ENCODE measurements around the gene AHDC1. TPM values are rescaled to one million over a fixed set of nuclear protein-coding genes. Genes with fewer than 3 reads are reported as not detected.

The AHDC1 gene
- polyA plus RNA-seq, 3 donors, result 49.7 to 58.9 (median 49.8) TPM

DNA sequence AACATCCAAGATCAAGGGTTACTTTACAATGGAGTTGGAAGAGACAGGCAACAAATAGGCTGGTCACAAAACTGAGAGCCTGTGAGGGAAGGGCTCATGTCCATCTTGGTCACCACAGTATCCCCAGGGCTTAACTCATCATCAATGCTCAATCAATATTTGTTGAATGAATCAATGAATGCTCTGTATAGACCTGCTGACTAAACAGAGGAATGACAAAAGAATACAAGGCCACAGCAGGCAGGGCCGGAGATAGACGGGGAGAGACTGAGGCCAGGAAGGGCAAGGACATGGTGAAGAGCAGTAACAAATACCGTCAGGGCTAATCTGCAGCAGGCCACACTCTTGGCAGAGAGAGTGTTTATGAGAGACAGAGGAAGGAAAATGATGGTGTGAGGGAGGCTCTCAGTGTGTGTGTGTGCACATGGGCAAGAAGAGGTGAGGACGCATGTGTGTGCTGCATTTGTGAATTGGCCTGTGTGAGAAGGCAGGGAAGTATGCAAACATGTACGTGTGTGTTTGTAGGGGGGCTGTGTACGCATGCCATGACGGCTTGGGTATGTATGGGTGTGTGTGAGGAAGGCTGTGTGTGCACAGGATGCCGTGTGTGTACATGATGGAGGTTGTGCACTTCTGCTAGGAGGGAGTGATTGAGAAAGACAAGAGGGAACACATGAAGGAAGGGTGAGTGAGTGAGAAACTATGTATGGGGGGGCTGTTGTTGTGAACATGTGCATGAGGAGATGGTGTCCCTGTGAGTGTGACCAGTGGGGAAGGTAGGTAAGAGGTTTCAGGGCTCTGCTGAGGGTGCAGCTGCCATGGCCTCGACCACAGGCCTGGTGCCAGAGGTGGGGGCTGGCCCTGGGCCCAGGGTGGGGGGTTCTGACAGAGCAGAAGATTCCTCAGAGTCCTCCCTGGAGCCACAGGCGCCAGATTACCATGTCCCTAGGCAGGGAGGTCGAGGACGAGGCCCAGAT, 15.4 kb downstream of the AHDC1 start:
- DNase-seq, result no peak

- DNase-seq, result no peak
Observed at GRCh38 chr1:27585684-27586083, 18.3 kb downstream of the AHDC1 start.

GRCh38 chr1:27584453-27584852, 19.5 kb downstream of the AHDC1 start:
- DNase-seq, result no peak

GRCh38 chr1:27583479-27583878, 20.5 kb downstream of the AHDC1 start:
- no peak for DNase-seq

- DNase-seq, result no peak
Observed at GRCh38 chr1:27581823-27582243, 22.1 kb downstream of the AHDC1 start.

- no peak for DNase-seq
Observed at GRCh38 chr1:27577504-27578188, 26.3 kb downstream of the AHDC1 start.

- no peak for DNase-seq
Observed at GRCh38 chr1:27576806-27577227, 27.1 kb downstream of the AHDC1 start.

DNA sequence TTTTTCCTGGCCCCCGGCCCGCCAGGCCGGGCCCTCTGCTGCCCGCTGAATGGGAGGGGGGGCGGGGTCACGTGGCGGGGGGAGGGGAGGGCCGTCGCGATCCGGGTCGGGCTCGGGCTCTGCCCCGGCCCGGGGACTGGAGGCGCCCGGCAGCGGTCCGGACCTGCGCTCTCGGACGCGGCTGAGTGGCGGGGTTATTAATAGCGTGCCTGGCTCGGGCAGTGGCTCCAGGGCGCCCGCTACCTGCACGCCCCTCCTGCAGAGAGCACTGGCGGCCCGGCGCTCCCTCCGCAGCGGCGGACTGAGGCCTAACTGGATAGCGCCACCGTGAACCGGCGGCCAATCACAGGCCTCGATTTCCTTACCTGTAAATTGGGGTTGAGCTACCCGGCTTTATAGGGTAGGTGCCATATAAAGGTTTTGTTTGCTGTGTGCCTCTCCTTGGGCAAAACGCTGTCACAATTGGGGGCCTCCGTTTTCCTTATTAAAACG, 28.1 kb downstream of the AHDC1 start:
- no peak for DNase-seq

DNA sequence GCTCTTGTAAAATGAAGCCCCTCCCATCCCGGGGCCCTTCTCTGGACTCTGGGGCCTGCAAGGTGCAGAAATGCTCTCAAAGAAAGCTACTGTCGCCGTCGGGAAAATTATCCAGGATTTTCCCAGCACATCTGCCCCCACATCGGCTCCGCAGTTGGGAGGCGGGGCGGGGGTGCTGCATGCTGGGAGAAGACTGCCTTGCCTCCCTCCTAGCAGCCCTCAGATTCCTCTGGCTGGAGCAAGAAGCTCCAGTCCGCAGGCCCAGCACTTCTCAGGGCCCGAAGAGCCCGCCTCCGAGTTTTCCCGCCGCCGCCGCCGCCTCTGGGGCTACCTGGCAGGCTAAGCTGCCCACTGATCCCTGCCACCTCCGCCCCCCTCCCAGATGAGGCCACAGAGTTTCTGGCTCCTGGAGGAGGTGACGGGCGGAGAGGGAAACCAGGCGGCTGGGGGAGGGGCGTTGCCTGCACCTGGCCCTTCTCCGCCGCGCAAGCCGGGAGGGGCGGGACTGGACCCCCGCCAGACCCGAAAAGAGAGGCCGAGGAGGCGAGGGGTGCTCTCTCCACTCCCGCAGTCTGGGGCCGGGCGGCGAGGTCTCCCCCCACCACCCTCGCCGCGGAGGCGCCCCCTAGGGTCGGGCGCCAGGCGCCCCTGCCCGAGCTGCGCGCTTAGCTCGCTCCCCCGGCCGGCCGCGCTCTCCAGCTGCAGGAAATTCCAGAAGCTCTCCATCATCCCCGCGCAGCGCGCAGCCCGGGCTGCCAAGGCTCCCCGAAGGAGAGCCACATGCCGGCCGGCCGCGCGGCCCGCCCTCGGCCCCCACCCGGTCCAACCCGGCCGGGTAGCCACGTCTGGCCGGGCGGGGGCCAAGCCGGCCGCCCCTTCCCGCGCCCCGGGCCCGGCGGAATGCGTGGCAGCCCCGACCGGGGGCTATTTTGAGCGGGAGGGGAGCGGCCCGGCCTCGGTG, 28.8 kb downstream of the AHDC1 start:
- DNase-seq, result peak; percentile 83

DNA sequence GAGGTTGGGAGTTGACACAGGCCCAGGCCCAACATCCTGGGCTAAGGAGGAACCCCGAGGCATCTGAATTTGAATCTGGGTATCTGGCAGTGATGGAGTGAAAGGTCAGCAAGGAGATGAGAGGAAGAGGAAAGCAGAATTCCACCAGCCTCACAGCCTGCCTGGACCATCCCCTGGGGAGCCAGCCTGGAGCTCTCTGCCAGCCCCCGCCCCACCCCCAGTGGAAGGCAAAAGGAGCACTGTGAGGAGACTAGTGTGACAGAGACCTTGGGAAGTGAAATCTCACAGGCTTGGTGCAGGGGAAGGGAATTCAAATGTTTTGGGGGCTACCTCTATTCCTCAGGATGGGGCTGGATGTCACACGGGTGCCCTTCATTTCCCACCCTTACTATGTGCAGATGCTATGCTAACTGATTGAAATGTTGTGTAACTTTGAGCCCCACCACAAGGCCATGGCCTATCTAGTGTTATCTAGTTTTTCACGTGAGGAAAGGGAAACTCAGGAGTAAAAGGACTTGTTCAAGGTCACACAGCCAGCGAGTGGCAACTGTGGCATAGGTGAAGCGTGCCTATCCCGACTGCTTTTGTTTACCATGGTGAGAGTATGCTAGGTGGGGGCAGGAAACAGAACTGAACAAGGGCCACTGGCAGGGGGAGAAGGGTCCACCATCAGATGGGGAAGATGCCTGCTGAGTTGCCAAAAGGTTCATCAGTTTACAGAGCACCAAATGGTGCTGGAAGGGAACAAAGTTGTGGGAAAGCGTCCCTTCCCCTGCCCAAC, 29.8 kb downstream of the AHDC1 start:
- no peak for DNase-seq

DNA sequence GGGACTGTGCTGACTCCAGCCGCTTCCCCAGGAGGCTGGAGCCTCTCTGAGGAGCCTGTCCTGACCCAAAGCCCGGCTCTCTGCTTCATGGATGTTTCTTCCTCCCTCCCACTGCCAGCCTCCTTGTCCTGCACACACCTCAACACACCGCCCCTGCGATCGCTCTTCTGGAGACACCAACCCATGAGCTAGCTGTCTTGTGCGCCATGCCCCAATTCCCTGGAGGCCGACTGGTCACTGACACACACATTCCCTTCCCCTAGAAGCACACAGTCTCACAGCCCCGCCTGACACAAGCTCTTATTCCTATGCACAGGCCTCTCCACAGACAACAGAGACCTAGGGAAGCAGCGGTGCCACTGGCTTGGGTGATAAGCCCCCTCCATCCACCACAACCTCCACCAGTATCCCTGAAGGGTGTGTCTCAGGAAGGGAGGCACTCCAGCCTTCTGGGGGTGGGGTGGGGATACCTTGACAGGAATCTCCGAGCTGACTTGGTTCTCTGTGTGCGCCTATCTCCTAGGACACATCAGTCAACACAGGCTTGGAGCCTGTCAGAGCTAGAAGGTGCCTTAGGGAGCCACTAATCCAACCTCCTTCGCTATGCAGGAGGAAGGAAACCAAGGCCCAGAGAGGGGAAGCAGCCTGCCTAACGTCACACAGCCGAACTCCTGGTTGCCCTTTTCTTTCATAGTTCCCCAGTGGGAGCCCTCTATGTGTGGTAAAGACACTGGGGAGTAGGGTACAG, 31.1 kb downstream of the AHDC1 start:
- DNase-seq, result no peak

DNA sequence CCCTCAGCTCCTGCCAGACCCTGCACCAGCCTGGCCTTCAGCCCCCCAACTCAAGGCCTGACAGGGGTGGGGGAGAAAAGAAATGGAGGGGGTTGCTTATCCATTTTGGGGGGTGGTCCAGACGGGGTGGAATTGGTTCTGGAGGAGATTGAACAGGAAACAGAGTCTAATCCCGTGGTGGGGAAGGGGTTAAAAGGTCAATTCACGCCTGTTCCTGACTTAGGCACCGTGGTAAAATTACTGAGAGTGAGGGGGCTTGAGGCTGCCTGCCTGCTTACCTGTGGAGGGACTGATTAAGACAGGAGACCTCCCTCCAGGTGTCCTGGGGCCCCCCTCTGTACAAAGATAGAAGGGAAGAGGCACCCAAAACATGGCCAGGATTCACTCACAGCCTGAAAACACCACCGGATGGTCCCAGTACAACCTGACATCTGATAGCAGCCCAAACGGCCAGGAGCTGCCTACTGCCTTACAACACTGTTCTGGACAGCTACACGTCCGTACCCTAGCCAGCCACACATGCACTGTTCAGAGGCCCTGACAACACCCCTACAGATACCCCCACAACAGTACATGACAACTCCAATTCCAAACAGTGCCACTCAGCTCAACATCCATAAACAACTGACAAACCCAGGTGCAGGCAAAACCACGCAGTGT, 31.8 kb downstream of the AHDC1 start:
- no peak for DNase-seq

DNA sequence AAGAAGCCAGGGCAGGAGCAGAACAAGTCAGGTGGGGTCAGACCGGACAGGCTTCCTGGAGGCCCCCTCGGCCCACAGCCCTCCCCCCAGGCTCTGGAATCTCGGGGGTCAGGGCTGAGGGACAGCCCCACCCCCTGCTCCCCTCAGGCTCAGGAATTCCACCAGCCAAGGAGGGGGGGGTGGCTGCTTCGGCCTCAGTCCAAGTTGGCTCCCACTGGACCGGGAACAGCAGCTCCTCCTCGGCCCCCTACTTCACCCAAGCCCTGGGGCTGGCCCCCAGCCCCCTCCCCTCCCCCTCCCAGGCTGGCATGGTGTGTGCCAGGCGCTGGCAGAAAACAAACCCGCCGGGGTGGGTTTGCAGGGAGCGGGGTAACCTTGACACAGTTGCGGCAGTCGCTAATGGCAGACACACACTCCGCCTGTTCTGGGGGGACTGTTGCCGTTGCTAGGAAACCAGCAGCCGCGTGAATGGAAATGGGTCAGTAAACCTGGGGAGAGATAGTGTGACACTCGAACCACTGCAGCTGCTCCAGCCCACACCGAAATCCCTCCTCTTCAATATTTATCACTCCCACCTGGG, 32.4 kb downstream of the AHDC1 start:
- DNase-seq, result peak; percentile 81

DNA sequence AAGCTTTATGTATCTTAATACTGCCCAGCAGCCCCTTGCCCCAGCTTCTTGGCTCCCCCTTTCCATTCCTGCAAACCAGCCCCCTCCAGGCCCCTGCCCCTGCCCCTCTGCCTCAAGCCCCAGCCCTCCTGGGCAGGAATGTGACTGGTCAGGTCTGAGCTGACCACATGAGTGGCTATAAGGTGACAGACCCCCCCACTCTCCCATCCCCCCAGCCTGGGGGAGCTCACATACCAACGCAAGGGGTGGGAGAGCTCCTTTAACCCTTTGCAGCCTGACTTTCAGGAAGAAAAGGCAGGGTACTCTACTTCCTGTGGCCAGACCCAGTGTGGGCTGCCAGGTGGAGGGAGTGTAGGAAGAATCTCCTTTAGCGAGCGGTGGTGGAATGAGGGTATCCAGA, 33.2 kb downstream of the AHDC1 start:
- DNase-seq, result peak; percentile 76

DNA sequence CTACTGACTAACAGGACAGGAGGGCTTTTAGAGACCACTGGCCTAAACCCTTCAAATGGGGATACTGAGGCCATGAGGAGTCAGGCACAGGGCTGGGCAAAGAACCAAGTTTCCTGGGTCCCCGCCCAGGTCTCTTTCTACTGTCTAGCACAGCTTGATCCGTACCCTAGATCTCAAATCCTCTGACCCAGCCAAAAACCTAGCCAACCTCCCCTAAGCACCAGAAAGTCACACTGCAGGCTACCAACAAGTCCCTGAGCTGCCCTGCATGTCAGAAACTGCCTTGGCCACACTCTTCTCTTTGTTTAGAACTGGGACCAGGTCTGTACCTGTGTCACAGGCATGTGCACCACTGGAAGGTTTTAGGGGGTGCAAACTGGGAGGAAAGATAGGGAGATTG, 33.6 kb downstream of the AHDC1 start:
- no peak for DNase-seq

DNA sequence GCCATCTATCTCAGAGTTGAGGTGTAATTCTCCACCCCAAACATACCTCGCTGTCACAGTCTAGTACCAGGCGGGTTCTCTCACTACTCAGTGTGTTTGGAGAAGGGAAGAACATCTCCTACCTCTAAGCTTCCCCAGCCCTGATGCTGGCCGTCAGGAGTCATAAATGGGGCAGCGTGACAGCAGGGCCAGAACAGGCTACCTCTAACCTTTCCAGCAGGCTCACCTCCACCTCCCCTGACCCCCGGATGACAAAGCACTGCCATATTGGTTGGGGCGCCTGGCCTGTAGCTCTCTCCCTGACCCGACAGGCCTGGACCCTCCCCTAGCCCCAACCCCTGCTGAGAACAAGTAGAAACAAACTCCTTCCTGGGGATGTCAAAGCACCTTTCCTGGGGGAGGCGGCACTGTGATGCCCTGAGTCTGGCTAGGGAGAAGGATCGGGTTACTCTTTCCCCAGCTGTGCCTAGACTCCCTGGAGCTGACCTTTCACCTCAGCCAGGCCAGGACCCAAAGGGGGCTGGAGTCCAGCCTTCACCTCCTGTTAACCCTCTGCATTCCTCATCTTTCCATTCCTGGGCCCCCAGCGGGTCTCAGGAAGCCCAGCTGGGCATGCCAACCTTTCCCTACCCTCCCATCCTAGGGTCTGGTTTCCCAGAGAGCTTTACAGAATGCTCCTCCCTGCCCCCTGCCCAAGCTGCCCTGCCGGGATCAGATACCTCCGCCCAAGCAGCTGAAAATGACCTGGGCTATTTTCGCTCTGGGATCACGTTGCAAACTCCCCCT, 34.2 kb downstream of the AHDC1 start:
- DNase-seq, result no peak

DNA sequence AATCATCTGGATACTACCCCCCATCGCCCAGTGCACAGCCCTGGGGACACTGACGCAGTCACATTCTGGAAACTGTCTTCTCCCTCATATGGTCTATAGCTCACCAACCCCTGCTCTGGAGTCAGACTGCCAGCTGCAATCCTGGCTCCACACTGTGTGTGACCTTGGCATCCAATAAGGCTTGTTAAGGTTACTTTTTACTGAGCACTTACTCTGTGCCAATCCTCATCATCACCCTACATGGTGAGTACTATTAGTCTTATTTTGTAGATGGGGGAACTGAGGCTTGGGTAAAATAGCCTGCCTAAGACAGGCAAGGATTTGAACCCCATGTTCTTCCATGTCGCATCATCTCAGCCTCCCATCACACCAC, 34.9 kb downstream of the AHDC1 start:
- DNase-seq, result no peak

All from renal pelvis (tissue), 4 donors.